Parathyroid adenoma (tissue), 2 donors: Measurements from ENCODE around the gene PUS7.
"Not testable (repeated sequence)": the region's sequence is repeated elsewhere in the genome, so short reads cannot be mapped to it uniquely, and the experiment has no call there.

Experiments used
- H2AFZ ChIP-seq: fragments of 300-600 bp; sonication (generic); one replicate; pipeline ENCODE4 v1.7.0; 2017; ENCODE audit warnings: antibody characterized with exemption, mild to moderate bottlenecking
- H3K27ac ChIP-seq: fragments of 300-600 bp; sonication (generic); one replicate; pipeline ENCODE4 v1.7.0; 2017
- H3K27me3 ChIP-seq: fragments of 300-600 bp; sonication (generic); one replicate; pipeline ENCODE4 v1.7.0; 2017; ENCODE audit warnings: low read length; ENCODE audit not compliant: control insufficient read depth, insufficient read depth
- H3K36me3 ChIP-seq: fragments of 300-600 bp; sonication (generic); one replicate; pipeline ENCODE4 v1.7.0; 2017; ENCODE audit warnings: low read length; ENCODE audit not compliant: control insufficient read depth, insufficient read depth
- H3K4me1 ChIP-seq: fragments of 300-600 bp; sonication (generic); one replicate; pipeline ENCODE4 v1.7.0; 2017; ENCODE audit warnings: control low read depth
- H3K4me2 ChIP-seq: fragments of 300-600 bp; sonication (generic); one replicate; pipeline ENCODE4 v1.7.0; 2017; ENCODE audit warnings: low read length
- H3K4me3 ChIP-seq: fragments of 300-600 bp; sonication (generic); one replicate; pipeline ENCODE4 v1.7.0; 2017; ENCODE audit warnings: low read depth, low read length
- H3K79me2 ChIP-seq: fragments of 300-600 bp; sonication (generic); one replicate; pipeline ENCODE4 v1.7.0; 2017; ENCODE audit warnings: control low read depth
- H3K9ac ChIP-seq: fragments of 300-600 bp; sonication (generic); one replicate; pipeline ENCODE4 v1.7.0; 2017; ENCODE audit warnings: mild to moderate bottlenecking
- H3K9me3 ChIP-seq: fragments of 300-600 bp; sonication (generic); one replicate; pipeline ENCODE4 v1.7.0; 2017; ENCODE audit warnings: low read length; ENCODE audit not compliant: control insufficient read depth
- TF ChIP-seq, protein P1 (sequence below): fragments of 300-600 bp; sonication (generic); IDR thresholded peaks from one replicate; pipeline ENCODE4 v1.7.0; 2017; ENCODE audit warnings: antibody characterized with exemption, mild to moderate bottlenecking
- donor health status: primary hyperparathyroidism.

PUS7 gene

DNA sequence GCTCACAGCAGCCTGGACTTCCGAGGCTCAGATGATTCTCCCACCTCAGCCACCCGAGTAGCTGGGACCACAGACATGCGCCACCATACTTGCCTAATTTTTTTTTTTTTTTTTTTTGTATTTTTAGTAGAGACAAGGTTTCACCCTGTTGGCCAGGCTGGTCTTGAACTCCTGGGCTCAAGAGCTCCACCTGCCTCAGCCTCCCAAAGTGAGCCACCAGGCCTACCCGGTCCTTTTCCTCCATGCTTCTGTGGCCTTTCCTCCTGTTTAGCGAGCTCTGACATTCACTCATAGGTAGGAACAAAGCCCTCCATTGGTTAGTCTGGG lies 83.3 kb downstream of the PUS7 start:
- TF ChIP-seq, protein P1, sequence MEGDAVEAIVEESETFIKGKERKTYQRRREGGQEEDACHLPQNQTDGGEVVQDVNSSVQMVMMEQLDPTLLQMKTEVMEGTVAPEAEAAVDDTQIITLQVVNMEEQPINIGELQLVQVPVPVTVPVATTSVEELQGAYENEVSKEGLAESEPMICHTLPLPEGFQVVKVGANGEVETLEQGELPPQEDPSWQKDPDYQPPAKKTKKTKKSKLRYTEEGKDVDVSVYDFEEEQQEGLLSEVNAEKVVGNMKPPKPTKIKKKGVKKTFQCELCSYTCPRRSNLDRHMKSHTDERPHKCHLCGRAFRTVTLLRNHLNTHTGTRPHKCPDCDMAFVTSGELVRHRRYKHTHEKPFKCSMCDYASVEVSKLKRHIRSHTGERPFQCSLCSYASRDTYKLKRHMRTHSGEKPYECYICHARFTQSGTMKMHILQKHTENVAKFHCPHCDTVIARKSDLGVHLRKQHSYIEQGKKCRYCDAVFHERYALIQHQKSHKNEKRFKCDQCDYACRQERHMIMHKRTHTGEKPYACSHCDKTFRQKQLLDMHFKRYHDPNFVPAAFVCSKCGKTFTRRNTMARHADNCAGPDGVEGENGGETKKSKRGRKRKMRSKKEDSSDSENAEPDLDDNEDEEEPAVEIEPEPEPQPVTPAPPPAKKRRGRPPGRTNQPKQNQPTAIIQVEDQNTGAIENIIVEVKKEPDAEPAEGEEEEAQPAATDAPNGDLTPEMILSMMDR: no peak
- Histone ChIP-seq H3K9me3 (no peaks in the 10 kb centered on the region), H3K9ac (no peak overlapping the region), H3K36me3 (no peaks in the 10 kb centered on the region), H3K27ac (no peak overlapping the region), H3K4me1 (no peaks in the 10 kb centered on the region), H3K79me2 (no peaks in the 10 kb centered on the region), H3K4me2 (no peak overlapping the region), H2AFZ (no peak overlapping the region), H3K4me3 (no peak overlapping the region), H3K27me3 (no peaks in the 10 kb centered on the region)

DNA sequence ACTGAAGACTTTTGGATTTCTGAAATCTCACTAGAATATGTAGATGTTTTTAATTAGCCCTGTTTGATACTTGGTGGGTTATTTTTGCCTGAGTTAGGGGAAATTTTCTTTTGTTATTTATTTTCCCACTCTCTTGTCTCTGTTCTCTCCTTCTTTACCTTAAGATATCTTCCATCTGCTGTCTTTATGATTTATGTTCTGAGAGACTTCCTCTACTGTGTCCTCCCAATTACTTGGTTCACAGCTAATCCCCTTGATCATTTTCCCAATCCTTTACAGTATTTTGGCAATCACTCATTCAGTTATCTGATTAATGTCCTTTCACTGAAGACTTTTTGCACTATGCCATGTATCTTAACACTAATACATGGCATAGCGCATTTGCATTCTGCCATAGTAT lies 83.8 kb downstream of the PUS7 start:
- Histone ChIP-seq H2AFZ (no peak overlapping the region), H3K4me2 (no peak overlapping the region), H3K9ac (no peak overlapping the region), H3K27me3 (no peaks in the 10 kb centered on the region), H3K79me2 (no peaks in the 10 kb centered on the region), H3K9me3 (no peaks in the 10 kb centered on the region), H3K36me3 (no peaks in the 10 kb centered on the region), H3K4me3 (no peak overlapping the region), H3K27ac (no peak overlapping the region), H3K4me1 (no peaks in the 10 kb centered on the region)
- TF ChIP-seq, protein P1: no peak

DNA sequence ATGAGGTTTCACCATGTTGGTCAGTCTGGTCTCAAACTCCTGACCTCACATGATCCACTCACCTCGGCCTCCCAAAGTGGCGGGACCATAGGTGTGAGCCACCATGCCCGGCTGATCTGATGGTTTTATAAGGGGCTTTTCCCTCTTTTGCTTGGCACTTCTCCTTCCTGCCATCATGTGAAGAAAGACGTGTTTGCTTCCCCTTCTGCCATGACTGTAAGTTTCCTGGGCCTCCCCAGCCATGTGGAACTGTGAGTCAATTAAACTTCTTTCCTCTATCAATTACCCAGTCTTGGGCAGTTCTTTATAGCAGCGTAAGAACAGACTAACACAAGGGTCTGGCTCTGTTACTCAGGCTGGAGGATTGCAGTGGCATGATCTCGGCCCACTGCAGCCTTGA lies 84.7 kb downstream of the PUS7 start:
- not testable (repeated sequence) for H3K79me2 ChIP-seq, H3K4me2 ChIP-seq, H3K4me1 ChIP-seq, H3K9ac ChIP-seq, H3K9me3 ChIP-seq, H2AFZ ChIP-seq, H3K36me3 ChIP-seq, H3K27ac ChIP-seq, H3K27me3 ChIP-seq, H3K4me3 ChIP-seq

DNA sequence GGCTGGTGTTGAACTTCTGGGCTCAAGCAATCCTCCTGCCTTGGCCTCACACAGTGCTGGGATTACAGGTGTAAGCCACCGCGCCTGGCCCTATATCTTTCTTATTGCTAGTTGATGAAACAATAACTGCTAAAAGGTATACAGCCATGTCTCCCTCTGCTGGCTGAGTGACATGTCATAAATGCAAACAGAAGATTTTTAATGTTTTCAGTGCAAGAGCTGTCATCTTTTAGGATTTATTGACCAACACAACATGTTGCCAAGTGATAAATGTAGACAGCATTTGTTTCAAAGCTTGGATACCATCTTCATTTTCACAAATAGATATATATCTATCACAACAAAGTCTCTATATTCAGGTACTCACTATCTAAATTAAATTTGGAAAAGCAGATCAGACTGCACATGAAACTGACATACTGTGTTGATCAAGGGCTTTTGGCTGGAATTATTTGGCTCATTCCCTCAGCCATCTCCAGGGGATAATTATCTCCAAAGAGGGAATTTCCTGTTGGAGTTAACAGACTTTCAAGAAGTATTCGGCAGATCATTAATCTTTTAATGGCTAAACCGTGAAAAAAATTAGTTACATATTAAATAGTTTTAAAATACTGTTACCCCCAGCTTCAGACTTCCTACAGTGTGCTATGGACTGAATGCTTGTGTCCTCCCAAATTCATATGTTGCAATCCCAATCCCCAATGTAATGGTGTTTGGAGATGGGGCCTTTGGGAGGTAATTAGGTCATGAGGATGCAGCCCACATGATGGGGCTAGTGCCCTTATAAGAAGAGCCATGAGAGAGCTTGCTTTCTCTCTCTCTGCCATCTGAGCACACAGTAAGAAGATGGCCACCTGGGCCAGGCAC lies 92.1 kb downstream of the PUS7 start:
- H3K4me1 ChIP-seq: no peaks in the 10 kb centered on the region
- H2AFZ ChIP-seq: no peak overlapping the region
- H3K9me3 ChIP-seq: no peaks in the 10 kb centered on the region
- H3K9ac ChIP-seq: no peak overlapping the region
- no peak overlapping the region for H3K4me3 ChIP-seq
- H3K27ac ChIP-seq: no peak overlapping the region
- H3K79me2 ChIP-seq: no peaks in the 10 kb centered on the region
- H3K4me2 ChIP-seq: no peak overlapping the region
- TF ChIP-seq, protein P1: peak; percentile 43
- no peaks in the 10 kb centered on the region for H3K27me3 ChIP-seq
- no peaks in the 10 kb centered on the region for H3K36me3 ChIP-seq

DNA sequence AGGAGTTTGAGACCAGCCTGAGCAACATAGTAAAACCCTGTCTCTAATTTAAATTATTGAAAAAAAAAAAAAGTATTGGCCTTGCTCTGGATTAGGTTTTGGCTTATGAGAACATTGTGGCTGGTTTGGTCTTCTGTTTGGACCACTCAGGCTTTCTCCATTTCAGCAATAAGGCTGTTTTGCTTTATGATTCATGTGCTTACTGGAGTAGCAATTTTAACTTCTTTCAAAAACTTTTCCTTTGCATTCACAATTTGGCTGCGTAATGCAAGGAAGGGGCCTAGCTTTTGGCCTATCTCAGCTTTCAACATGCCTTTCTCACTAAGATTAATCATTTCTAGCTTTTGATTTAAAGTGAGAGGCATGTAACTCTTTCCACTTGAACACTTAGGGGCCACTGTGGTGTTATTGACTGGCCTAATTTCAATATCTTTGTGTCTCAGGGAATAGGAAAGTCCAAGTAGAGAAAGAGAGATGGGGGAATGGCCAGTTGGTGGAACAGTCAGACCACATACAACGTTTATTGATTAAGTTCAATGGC lies 95.4 kb downstream of the PUS7 start:
- Histone ChIP-seq H3K4me1 (no peaks in the 10 kb centered on the region), H3K4me3 (no peak overlapping the region), H3K9ac (no peak overlapping the region), H3K4me2 (no peak overlapping the region), H3K27me3 (no peaks in the 10 kb centered on the region), H3K27ac (no peak overlapping the region), H2AFZ (no peak overlapping the region), H3K79me2 (no peaks in the 10 kb centered on the region), H3K9me3 (no peaks in the 10 kb centered on the region), H3K36me3 (no peaks in the 10 kb centered on the region)
- TF ChIP-seq, protein P1: no peak
